Kidney (tissue), 14 donors: ENCODE results near the gene ACSS3. TPM values are rescaled to one million over a fixed set of nuclear protein-coding genes. Genes with fewer than 3 reads are reported as not detected.

Experiments
- DNase-seq, 5 donors: peaks; one replicate each; pipeline ENCODE4 v3.0.0-alpha.2; 2013 to 2020
- FAIRE-seq: peaks from 2 replicates; lab custom pipeline; 2012; peaks lifted over from hg19 to GRCh38; lab: Jason Lieb, UNC
- H3K27ac ChIP-seq, 2 donors: one replicate each; pipeline ENCODE4 v1.7.0; 2013; ENCODE audit warnings: low read depth in 2 of 2, low read length in 2 of 2, inconsistent platforms in 1 of 2
- H3K27me3 ChIP-seq: one replicate; pipeline ENCODE4 v1.7.1; 2013; ENCODE audit warnings: low read length, inconsistent platforms; ENCODE audit not compliant: control insufficient read depth, insufficient read depth
- H3K36me3 ChIP-seq, 3 donors: one replicate each; pipeline versions ENCODE4 v1.7.0 to v1.7.1; 2013; ENCODE audit warnings: low read length in 3 of 3, control low read depth in 1 of 3, inconsistent platforms in 1 of 3; ENCODE audit not compliant: insufficient read depth in 3 of 3, control insufficient read depth in 2 of 3
- H3K4me1 ChIP-seq, 3 donors: one replicate each; pipeline versions ENCODE4 v1.7.0 to v1.7.1; 2013; ENCODE audit warnings: low read length in 3 of 3, inconsistent platforms in 1 of 3, low read depth in 1 of 3; ENCODE audit not compliant: control insufficient read depth in 2 of 3, insufficient read depth in 2 of 3
- H3K4me3 ChIP-seq, 3 donors: one replicate each; pipeline versions ENCODE4 v1.7.0 to v1.8.1; 2013; ENCODE audit warnings: low read length in 3 of 3, control low read depth in 1 of 3, inconsistent platforms in 1 of 3
- H3K9ac ChIP-seq, 3 donors: one replicate each; pipeline versions ENCODE4 v1.7.0 to v1.7.1; 2013; ENCODE audit warnings: low read length in 3 of 3, control low read depth in 1 of 3, inconsistent platforms in 1 of 3
- H3K9me3 ChIP-seq, 3 donors: one replicate each; pipeline versions ENCODE4 v1.7.0 to v1.7.1; 2013; ENCODE audit warnings: low read length in 3 of 3, control low read depth in 1 of 3, inconsistent platforms in 1 of 3; ENCODE audit not compliant: control insufficient read depth in 2 of 3, insufficient read depth in 1 of 3
- intact Hi-C: fragments of 100-400 bp; cut with DNase I; formaldehyde crosslinking; loops from one replicate; pipeline ENCODE4 v1.11.1; 2022
- polyA plus RNA-seq: library from polyadenylated mRNA; stranded (reverse); fragments of 350-450 nt; fragmentation: Illumina TruSeq; extraction: RNeasy Lipid Tissue Mini Kit (QIAGEN cat#74804); gene quantifications from one replicate; pipeline ENCODE4 v1.2.3, GENCODE V29; 2014; ENCODE audit warnings: low read depth, low replicate concordance; ENCODE audit not compliant: insufficient read depth
- total RNA-seq: library from RNA; stranded (reverse); fragmentation: NEBNext Ultra II Directional; extraction: Animal tissue kit (Norgen Biotek cat#: 25700); gene quantifications from one replicate; pipeline ENCODE4 v1.2.1, GENCODE V29; 2021
- TF ChIP-seq, protein P1 (sequence below): IDR thresholded peaks from 3 replicates; pipeline ENCODE4 v1.5.1; 2012; ENCODE audit warnings: mild to moderate bottlenecking, moderate library complexity, borderline replicate concordance; ENCODE audit not compliant: insufficient read depth; ENCODE audit errors: extremely low read depth
- donor health status: control.
- donor health status: control.
- donor health status: control.
- donor health status: control.
- donor health status: control.
- donor health status: DM: yes; HTN: yes; CAD: no.
- donor health status: Normal renal cell carcinoma (clear cell type).

ACSS3 gene
- total and polyA plus RNA-seq, 2 donors from 2014 or later = 18.9 to 21.2 TPM

- H3K27ac ChIP-seq = no peak overlapping the region
- no peaks in the 10 kb centered on the region for H3K36me3 ChIP-seq
- no peak overlapping the region for H3K4me3 ChIP-seq
- H3K9ac ChIP-seq = no peak overlapping the region
- FAIRE-seq = no peak
- no peak for DNase-seq
- TF ChIP-seq, protein P1, sequence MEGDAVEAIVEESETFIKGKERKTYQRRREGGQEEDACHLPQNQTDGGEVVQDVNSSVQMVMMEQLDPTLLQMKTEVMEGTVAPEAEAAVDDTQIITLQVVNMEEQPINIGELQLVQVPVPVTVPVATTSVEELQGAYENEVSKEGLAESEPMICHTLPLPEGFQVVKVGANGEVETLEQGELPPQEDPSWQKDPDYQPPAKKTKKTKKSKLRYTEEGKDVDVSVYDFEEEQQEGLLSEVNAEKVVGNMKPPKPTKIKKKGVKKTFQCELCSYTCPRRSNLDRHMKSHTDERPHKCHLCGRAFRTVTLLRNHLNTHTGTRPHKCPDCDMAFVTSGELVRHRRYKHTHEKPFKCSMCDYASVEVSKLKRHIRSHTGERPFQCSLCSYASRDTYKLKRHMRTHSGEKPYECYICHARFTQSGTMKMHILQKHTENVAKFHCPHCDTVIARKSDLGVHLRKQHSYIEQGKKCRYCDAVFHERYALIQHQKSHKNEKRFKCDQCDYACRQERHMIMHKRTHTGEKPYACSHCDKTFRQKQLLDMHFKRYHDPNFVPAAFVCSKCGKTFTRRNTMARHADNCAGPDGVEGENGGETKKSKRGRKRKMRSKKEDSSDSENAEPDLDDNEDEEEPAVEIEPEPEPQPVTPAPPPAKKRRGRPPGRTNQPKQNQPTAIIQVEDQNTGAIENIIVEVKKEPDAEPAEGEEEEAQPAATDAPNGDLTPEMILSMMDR = no peak
- intact Hi-C loops = no loop called here
- H3K27me3 ChIP-seq = no peaks in the 10 kb centered on the region
- H3K9me3 ChIP-seq = no peaks in the 10 kb centered on the region
- H3K4me1 ChIP-seq = no peaks in the 10 kb centered on the region
Observed at GRCh38 chr12:81123611-81124010, 45.7 kb downstream of the ACSS3 start.

GRCh38 chr12:81125691-81126090 is 47.8 kb downstream of the ACSS3 start:
- intact Hi-C loops = no loop called here
- TF ChIP-seq, protein P1 = no peak
- DNase-seq = no peak

DNA sequence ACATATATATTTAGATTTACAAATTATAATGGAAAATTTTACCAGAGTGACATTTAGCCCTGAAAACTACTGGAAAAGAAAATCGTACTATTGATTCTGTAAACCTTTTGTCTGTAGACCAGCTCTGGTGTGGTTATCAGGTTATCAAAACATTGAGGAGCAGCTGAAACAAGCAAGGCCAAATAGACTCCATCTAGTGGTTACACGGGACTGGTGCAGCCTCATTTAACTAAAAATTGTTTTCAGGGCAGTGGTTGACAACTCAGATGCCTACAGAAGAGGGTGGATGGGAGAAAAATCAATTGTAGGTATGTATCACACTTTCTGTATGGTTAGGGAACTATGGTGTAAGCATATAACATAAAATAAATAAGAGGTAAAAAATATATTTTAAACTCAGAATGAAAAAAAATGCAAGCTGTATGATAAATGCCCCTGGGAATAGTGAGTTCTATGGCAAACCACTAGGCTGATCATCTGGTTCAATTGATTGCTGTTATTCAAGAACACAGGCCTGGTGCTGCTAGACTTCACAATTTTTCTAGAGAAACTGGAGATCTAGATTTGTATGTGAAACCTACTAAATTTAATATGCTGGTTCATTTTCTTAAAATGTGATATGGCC is 51.2 kb downstream of the ACSS3 start:
- intact Hi-C loops = no loop called here
- H3K4me3 ChIP-seq = no peak overlapping the region
- TF ChIP-seq, protein P1 = peak; percentile 78
- no peak overlapping the region for H3K27ac ChIP-seq
- no peak overlapping the region for H3K9ac ChIP-seq
- H3K4me1 ChIP-seq = no peaks in the 10 kb centered on the region
- H3K27me3 ChIP-seq = no peaks in the 10 kb centered on the region
- no peaks in the 10 kb centered on the region for H3K9me3 ChIP-seq
- FAIRE-seq = no peak
- DNase-seq = peak in 3 of 5 donors; percentile 13 to 39 (median 39)
- H3K36me3 ChIP-seq = no peaks in the 10 kb centered on the region

More at GRCh38 chr12:81125691-81126090, 47.8 kb downstream of the ACSS3 start:
- no peak overlapping the region for H3K9ac ChIP-seq
- H3K9me3 ChIP-seq = no peaks in the 10 kb centered on the region
- no peaks in the 10 kb centered on the region for H3K36me3 ChIP-seq
- H3K4me1 ChIP-seq = no peaks in the 10 kb centered on the region
- FAIRE-seq = no peak
- no peak overlapping the region for H3K27ac ChIP-seq
- H3K27me3 ChIP-seq = no peaks in the 10 kb centered on the region
- no peak overlapping the region for H3K4me3 ChIP-seq

- FAIRE-seq (no peak), DNase-seq (peak in 2 of 5 donors; percentile 8 to 12)
- H3K9me3 ChIP-seq = no peaks in the 10 kb centered on the region
Observed at GRCh38 chr12:81136519-81136918, 58.6 kb downstream of the ACSS3 start.

More at GRCh38 chr12:81136519-81136918, 58.6 kb downstream of the ACSS3 start:
- Histone ChIP-seq H3K4me1 (no peaks in the 10 kb centered on the region), H3K9ac (no peak overlapping the region), H3K36me3 (no peaks in the 10 kb centered on the region), H3K27ac (no peak overlapping the region), H3K27me3 (no peaks in the 10 kb centered on the region), H3K4me3 (no peak overlapping the region)
- TF ChIP-seq, protein P1 = no peak
- intact Hi-C loops = no loop called here
